Mesendoderm (in vitro differentiated cells): ENCODE data around the gene SLC7A5.
A peak's percentile ranks its signal among the peaks of the same experiment; 100 is the strongest.
"Not testable (repeated sequence)": the region's sequence is repeated elsewhere in the genome, so short reads cannot be mapped to it uniquely, and the experiment has no call there.

Experiments
- DNase-seq: peaks from one replicate; pipeline ENCODE4 v3.0.0; 2013
- H2AK5ac ChIP-seq: 2 replicates; pipeline ENCODE4 v1.6.1; 2013; ENCODE audit warnings: low read length, inconsistent platforms
- H2BK120ac ChIP-seq: 2 replicates; pipeline ENCODE4 v1.6.1; 2013; ENCODE audit warnings: low read depth, mild to moderate bottlenecking, low read length, moderate library complexity, mixed read lengths
- H2BK15ac ChIP-seq: replicated peaks from 2 replicates; pipeline ENCODE4 v1.6.1; 2013; ENCODE audit warnings: low read depth, mild to moderate bottlenecking, moderate library complexity
- H2BK5ac ChIP-seq: 2 replicates; pipeline ENCODE4 v1.6.1; 2013; ENCODE audit warnings: low read length, inconsistent platforms
- H3K18ac ChIP-seq: 2 replicates; pipeline ENCODE4 v1.6.1; 2013; ENCODE audit warnings: mild to moderate bottlenecking, low read length, mixed read lengths
- H3K23ac ChIP-seq: one replicate; pipeline ENCODE4 v1.6.1; 2013; ENCODE audit warnings: low read length
- H3K27ac ChIP-seq: 2 replicates; pipeline ENCODE4 v1.5.1; 2013; ENCODE audit warnings: low read depth, mild to moderate bottlenecking, inconsistent platforms, low read length, moderate library complexity
- H3K27me3 ChIP-seq: 2 replicates; pipeline ENCODE4 v1.6.1; 2013; ENCODE audit warnings: low read length, control low read depth, mild to moderate bottlenecking, inconsistent platforms; ENCODE audit not compliant: insufficient read depth, poor library complexity
- H3K36me3 ChIP-seq: 2 replicates; pipeline ENCODE4 v1.6.1; 2013; ENCODE audit warnings: low read length, inconsistent platforms; ENCODE audit not compliant: control insufficient read depth, insufficient read depth
- H3K4ac ChIP-seq: one replicate; pipeline ENCODE4 v1.6.1; 2013; ENCODE audit warnings: low read depth, mild to moderate bottlenecking, low read length, moderate library complexity
- H3K4me1 ChIP-seq: 2 replicates; pipeline ENCODE4 v1.6.1; 2013; ENCODE audit warnings: low read depth, low read length, inconsistent platforms; ENCODE audit not compliant: control insufficient read depth
- H3K4me2 ChIP-seq: 2 replicates; pipeline ENCODE4 v1.6.1; 2013; ENCODE audit warnings: low read length
- H3K4me3 ChIP-seq: 2 replicates; pipeline ENCODE4 v1.5.1; 2013; ENCODE audit warnings: mild to moderate bottlenecking, low read length
- H3K56ac ChIP-seq: one replicate; pipeline ENCODE4 v1.6.1; 2013; ENCODE audit warnings: low read length
- H3K79me1 ChIP-seq: 2 replicates; pipeline ENCODE4 v1.6.1; 2013; ENCODE audit warnings: low read length, inconsistent platforms
- H3K79me2 ChIP-seq: 2 replicates; pipeline ENCODE4 v1.6.1; 2013; ENCODE audit warnings: mild to moderate bottlenecking, low read length; ENCODE audit not compliant: control insufficient read depth, insufficient read depth
- H3K9ac ChIP-seq: 2 replicates; pipeline ENCODE4 v1.6.1; 2013; ENCODE audit warnings: low read length, inconsistent platforms
- H4K5ac ChIP-seq: one replicate; pipeline ENCODE4 v1.6.1; 2013; ENCODE audit warnings: low read length
- H4K8ac ChIP-seq: one replicate; pipeline ENCODE4 v1.6.1; 2013; ENCODE audit warnings: low read depth, mild to moderate bottlenecking, control low read depth, low read length, moderate library complexity
- WGBS: extraction: QIAGEN DNeasy Blood & Tissue Kit; methylation state at CpG from one replicate; pipeline ENCODE4 v1.1.7; 2013; ENCODE audit warnings: low lambda C conversion rate, missing lambda C conversion rate; ENCODE audit not compliant: insufficient coverage; ENCODE audit errors: extremely low coverage; 5-methylcytosine and 5-hydroxymethylcytosine counted together

The SLC7A5 gene

DNA sequence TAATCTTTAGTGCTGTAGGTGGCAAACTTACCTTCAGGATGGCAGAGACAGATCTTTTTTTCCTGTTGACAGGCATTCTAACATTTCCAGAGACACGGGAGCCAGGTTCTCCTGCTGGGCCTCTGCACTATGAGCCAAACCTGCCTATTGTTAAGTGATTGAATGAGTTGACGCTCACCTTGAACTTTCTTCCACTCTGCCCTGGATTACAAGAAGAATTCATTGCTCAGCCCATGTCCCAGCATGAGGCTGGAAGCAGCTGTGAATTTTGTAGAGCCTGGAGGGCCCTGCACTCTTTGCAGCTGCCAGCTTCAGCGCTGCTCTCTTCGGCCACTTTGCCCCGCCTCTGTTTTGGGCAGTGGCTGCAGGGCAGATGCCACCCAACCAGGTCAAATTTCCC is 9.4 kb upstream of the SLC7A5 start:
- Histone ChIP-seq H3K23ac (no peak overlapping the region), H2BK120ac (no peak overlapping the region), H2BK5ac (no peak overlapping the region), H3K36me3 (no peaks in the 10 kb centered on the region), H3K27ac (peak overlapping the region; percentile 1), H3K4me1 (peaks cover 8% of the 10 kb centered on the region), H3K18ac (no peak overlapping the region), H3K4me3 (no peak overlapping the region), H3K9ac (no peak overlapping the region), H2AK5ac (no peak overlapping the region), H3K56ac (no peak overlapping the region), H2BK15ac (no peak overlapping the region), H4K8ac (no peak overlapping the region), H3K27me3 (no peaks in the 10 kb centered on the region), H3K4ac (no peak overlapping the region), H4K5ac (no peak overlapping the region), H3K79me1 (no peaks in the 10 kb centered on the region), H3K79me2 (no peaks in the 10 kb centered on the region), H3K4me2 (no peak overlapping the region)
- WGBS = no CpG with 5 or more reads among the region's 5 CpGs
- DNase-seq = no peak

DNA sequence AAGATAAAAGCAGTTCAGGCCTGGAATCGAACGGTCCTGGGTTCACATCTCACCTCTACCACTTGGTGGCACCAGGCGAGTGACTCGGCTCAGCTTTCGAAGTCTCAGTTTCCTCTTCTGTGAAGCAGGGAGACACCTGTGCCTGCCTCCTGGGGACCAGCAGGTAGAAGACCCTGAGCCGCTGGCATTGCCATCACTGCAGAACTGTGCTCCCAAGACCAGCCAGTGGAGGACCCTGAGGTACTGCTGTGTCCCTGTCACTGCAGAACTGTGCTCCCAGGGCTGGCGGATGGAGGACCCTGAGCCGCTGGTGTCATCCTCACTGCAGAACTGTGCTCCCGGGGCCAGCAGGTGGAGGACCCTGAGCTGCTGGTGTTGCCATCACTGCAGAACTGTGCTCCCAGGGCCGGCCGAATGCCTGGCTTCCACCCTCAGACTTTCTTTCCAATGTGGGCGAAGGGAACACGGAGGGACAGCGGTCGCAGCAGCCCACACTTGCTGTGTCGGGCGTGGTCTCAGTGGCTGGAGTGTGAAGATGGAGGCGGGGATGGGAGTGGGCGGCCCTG is 8.7 kb upstream of the SLC7A5 start:
- no peak overlapping the region for H4K5ac ChIP-seq
- no peak overlapping the region for H3K18ac ChIP-seq
- no peak overlapping the region for H3K56ac ChIP-seq
- no peak for DNase-seq
- H3K4me3 ChIP-seq = no peak overlapping the region
- H2AK5ac ChIP-seq = no peak overlapping the region
- H3K4ac ChIP-seq = no peak overlapping the region
- H3K27ac ChIP-seq = peak overlapping the region; percentile 1
- H2BK120ac ChIP-seq = no peak overlapping the region
- no peak overlapping the region for H4K8ac ChIP-seq
- no peaks in the 10 kb centered on the region for H3K27me3 ChIP-seq
- no peak overlapping the region for H3K23ac ChIP-seq
- no peak overlapping the region for H3K4me2 ChIP-seq
- H3K36me3 ChIP-seq = no peaks in the 10 kb centered on the region
- H3K9ac ChIP-seq = no peak overlapping the region
- no peak overlapping the region for H2BK15ac ChIP-seq
- no peaks in the 10 kb centered on the region for H3K79me2 ChIP-seq
- H3K4me1 ChIP-seq = peaks cover 8% of the 10 kb centered on the region
- H2BK5ac ChIP-seq = no peak overlapping the region
- H3K79me1 ChIP-seq = no peaks in the 10 kb centered on the region
- no CpG with 5 or more reads among the region's 19 CpGs for WGBS

DNA sequence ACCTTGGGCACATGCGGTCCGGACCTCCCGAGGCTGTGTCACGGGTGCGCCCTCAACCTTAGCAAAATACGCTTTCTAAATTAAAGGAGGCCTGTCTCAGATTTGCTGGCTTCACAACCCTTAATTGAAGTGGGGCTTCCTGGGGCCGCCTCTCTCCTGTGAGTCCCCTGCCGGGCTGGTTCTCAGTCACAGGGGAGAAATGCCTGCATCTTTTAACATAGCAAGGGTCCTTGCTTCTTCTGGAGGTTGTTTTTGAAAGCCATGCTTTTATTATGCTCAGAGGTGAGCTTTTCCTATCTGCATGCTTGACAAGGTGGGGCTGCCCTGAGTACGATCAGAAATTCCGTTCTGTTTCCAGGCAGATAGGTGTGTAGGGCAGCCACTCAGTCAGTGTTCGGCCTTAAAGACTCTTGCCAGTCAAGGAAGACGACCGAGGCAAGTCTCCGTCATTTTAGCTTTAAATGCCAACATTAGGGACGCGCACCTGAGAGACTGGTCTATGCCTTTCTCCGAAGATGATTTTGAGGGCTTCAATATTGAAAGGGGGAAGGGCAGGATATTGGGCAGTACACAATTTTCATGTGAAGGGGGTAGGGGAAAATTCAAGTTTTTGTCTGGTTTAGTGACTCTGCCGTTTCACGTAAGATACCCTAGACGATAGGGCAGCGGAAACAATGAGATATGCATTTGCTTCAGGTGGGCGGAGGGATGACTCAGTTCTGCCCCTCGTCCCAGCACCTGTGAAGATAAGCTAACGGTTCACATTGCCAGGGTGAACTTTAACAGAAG is 5.5 kb upstream of the SLC7A5 start:
- Histone ChIP-seq H2AK5ac (peak overlapping the region; percentile 78), H3K56ac (peak overlapping the region; percentile 86), H3K18ac (peak overlapping the region; percentile 83), H3K23ac (no peak overlapping the region), H3K79me2 (no peaks in the 10 kb centered on the region), H3K27me3 (no peaks in the 10 kb centered on the region), H3K27ac (peak overlapping the region; percentile 95), H3K36me3 (no peaks in the 10 kb centered on the region), H3K4me3 (no peak overlapping the region), H3K4ac (no peak overlapping the region), H3K4me2 (peak overlapping the region; percentile 52), H3K9ac (peak overlapping the region; percentile 43), H4K5ac (no peak overlapping the region), H3K4me1 (peaks cover 14% of the 10 kb centered on the region), H2BK120ac (peak overlapping the region; percentile 86), H2BK15ac (no peak overlapping the region), H3K79me1 (no peaks in the 10 kb centered on the region), H2BK5ac (peak overlapping the region; percentile 85), H4K8ac (no peak overlapping the region)
- peak; percentile 76 for DNase-seq
- WGBS = no CpG with 5 or more reads among the region's 24 CpGs

DNA sequence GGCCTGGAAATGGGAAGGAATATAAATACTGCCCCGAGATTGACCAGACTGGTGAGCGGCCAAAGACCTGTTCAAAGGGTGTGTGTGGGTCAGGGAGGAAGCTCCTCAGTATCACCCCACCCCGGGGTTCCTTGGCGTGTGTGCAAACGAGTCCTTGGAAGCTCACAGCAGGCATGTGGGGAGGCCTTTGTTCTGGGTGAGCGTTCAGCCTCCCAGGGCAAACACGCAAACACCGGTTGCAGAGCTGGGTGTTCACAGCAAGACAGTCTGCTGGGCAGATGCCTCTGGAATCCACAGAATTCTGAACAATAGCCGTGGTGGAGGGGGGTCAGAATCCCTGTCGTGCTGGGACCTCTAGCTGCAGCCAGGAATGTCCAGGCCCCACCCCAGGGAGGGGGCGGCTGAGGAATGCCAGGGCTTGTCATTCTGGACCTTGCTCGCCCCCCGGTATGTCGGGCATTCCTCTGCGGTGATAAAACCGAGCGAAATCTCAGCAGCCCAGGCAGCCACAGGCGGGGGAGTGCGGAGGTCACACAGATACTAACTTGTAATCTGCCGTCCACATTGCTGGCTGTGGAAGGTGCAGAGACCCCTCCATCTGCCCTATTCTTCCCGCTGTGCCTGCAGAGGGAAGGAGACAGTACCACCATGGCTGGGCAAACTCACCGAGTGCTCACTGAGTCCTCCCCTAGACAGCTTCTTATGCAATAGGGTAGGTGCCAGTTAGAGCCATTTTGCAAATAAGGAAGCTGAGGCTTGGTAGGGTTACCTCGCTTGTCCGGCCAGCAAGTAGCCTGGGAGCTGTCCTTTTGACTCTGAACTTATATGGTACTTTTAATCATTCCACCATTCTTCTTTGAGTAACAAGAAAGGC is 1.3 kb upstream of the SLC7A5 start:
- not testable (repeated sequence) for H2BK15ac ChIP-seq, H4K8ac ChIP-seq, H2AK5ac ChIP-seq, H3K4me3 ChIP-seq, H3K23ac ChIP-seq, H3K4me2 ChIP-seq, H3K36me3 ChIP-seq, H4K5ac ChIP-seq, H3K27me3 ChIP-seq, H3K79me1 ChIP-seq
- peaks cover 31% of the 10 kb centered on the region for H3K79me2 ChIP-seq
- H3K27ac ChIP-seq = peak overlapping the region; percentile 94
- H3K18ac ChIP-seq = peak overlapping the region; percentile 82
- peak overlapping the region; percentile 85 for H3K4ac ChIP-seq
- WGBS = no CpG with 5 or more reads among the region's 24 CpGs
- H2BK5ac ChIP-seq = peak overlapping the region; percentile 76
- DNase-seq = peak; percentile 98
- H3K9ac ChIP-seq = peak overlapping the region; percentile 53
- peak overlapping the region; percentile 69 for H3K56ac ChIP-seq
- H3K4me1 ChIP-seq = peaks cover 12% of the 10 kb centered on the region
- peak overlapping the region; percentile 29 for H2BK120ac ChIP-seq

DNA sequence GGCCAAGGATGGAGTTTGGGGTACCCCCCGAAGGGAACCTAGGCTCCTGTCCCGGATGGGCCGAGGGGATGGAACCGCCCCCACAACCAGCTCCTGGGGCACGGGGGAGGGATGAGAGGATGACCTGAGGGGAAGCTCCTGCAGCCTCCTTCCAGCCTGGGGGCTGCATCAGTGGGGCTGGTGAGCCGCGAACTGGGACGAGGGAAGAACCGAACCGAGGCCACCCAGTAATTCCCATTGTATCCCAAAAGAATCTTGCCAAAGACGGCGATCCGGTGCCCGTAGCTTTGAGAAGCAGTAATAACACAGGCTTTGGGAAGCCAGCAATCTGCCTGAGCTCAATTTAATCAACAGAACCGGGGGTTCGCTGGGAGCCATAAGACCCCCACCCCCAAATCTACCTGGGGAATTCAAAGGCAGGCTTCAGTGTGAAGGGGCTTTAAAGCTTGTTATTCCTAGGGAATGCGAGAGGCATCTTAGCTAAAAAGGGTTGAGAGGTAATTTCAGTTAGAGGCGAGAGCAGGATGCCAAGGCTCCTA is 641 bp upstream of the SLC7A5 start:
- H3K4me3 ChIP-seq = not testable (repeated sequence)
- no CpG with 5 or more reads among the region's 18 CpGs for WGBS
- peak; percentile 35 for DNase-seq

More for the DNA sequence above, 641 bp upstream of the SLC7A5 start:
- not testable (repeated sequence) for H3K4me2 ChIP-seq, H2AK5ac ChIP-seq, H4K5ac ChIP-seq, H2BK15ac ChIP-seq, H3K27me3 ChIP-seq, H3K79me1 ChIP-seq, H2BK5ac ChIP-seq, H3K36me3 ChIP-seq, H3K23ac ChIP-seq, H2BK120ac ChIP-seq, H3K4me1 ChIP-seq, H4K8ac ChIP-seq
- peak overlapping the region; percentile 64 for H3K56ac ChIP-seq
- peak overlapping the region; percentile 94 for H3K27ac ChIP-seq
- H3K18ac ChIP-seq = peak overlapping the region; percentile 82
- peaks cover 35% of the 10 kb centered on the region for H3K79me2 ChIP-seq
- peak overlapping the region; percentile 48 for H3K9ac ChIP-seq
- H3K4ac ChIP-seq = peak overlapping the region; percentile 88
